HG02763 (cell line): ENCODE measurements around the gene MGAT5.

Experiments used
- ATAC-seq: cut with Tn5 transposase; IDR thresholded peaks from one replicate; pipeline ENCODE4 v1.9.1; 2021; ENCODE audit warnings: mild to moderate bottlenecking, moderate library complexity; ENCODE audit not compliant: unreplicated experiment

Gene MGAT5

GRCh38 chr2:134299334-134299733 is 45.5 kb downstream of the MGAT5 start:
- ATAC-seq = no peak

GRCh38 chr2:134300585-134300984 is 46.7 kb downstream of the MGAT5 start:
- no peak for ATAC-seq

- ATAC-seq = no peak
Observed at GRCh38 chr2:134301099-134301927, 47.4 kb downstream of the MGAT5 start.

GRCh38 chr2:134301928-134302260 is 48.0 kb downstream of the MGAT5 start:
- ATAC-seq = no peak

GRCh38 chr2:134304394-134305108 is 50.7 kb downstream of the MGAT5 start:
- ATAC-seq = no peak

- no peak for ATAC-seq
Observed at GRCh38 chr2:134305109-134305491, 51.2 kb downstream of the MGAT5 start.

- ATAC-seq = no peak
Observed at GRCh38 chr2:134306521-134306920, 52.6 kb downstream of the MGAT5 start.

- no peak for ATAC-seq
Observed at GRCh38 chr2:134307334-134307733, 53.5 kb downstream of the MGAT5 start.

- ATAC-seq = no peak
Observed at GRCh38 chr2:134308474-134309385, 54.9 kb downstream of the MGAT5 start.

- ATAC-seq = no peak
Observed at GRCh38 chr2:134310107-134311079, 56.5 kb downstream of the MGAT5 start.

GRCh38 chr2:134312482-134312881 is 58.6 kb downstream of the MGAT5 start:
- no peak for ATAC-seq

- no peak for ATAC-seq
Observed at GRCh38 chr2:134314202-134314601, 60.3 kb downstream of the MGAT5 start.

GRCh38 chr2:134314681-134315368 is 61.0 kb downstream of the MGAT5 start:
- ATAC-seq = no peak

GRCh38 chr2:134315471-134315870 is 61.6 kb downstream of the MGAT5 start:
- no peak for ATAC-seq

GRCh38 chr2:134319596-134320254 is 65.9 kb downstream of the MGAT5 start:
- ATAC-seq = no peak

GRCh38 chr2:134320930-134321329 is 67.1 kb downstream of the MGAT5 start:
- no peak for ATAC-seq

- ATAC-seq = no peak
Observed at GRCh38 chr2:134323777-134324176, 69.9 kb downstream of the MGAT5 start.

- no peak for ATAC-seq
Observed at GRCh38 chr2:134324430-134324829, 70.6 kb downstream of the MGAT5 start.

- peak; percentile 81 for ATAC-seq
Observed at GRCh38 chr2:134324947-134325346, 71.1 kb downstream of the MGAT5 start.
